HG03521 (cell line): Measurements from ENCODE around the gene C12orf57.

Source experiments
- ATAC-seq: cut with Tn5 transposase; IDR thresholded peaks from one replicate; pipeline ENCODE4 v1.9.1; 2021; ENCODE audit warnings: mild to moderate bottlenecking, moderate library complexity; ENCODE audit not compliant: unreplicated experiment

The C12orf57 gene

GRCh38 chr12:6917491-6918231 lies 26.2 kb upstream of the C12orf57 start:
- no peak for ATAC-seq

- no peak for ATAC-seq
These were observed 24.2 kb upstream of the C12orf57 start for GRCh38 chr12:6919588-6919987.

GRCh38 chr12:6921539-6921938 lies 22.3 kb upstream of the C12orf57 start:
- ATAC-seq = no peak

- ATAC-seq = no peak
These were observed 21.6 kb upstream of the C12orf57 start for GRCh38 chr12:6921996-6922946.

- no peak for ATAC-seq
These were observed 20.7 kb upstream of the C12orf57 start for GRCh38 chr12:6923003-6923732.

GRCh38 chr12:6923851-6924250 lies 20.0 kb upstream of the C12orf57 start:
- no peak for ATAC-seq

- no peak for ATAC-seq
These were observed 18.6 kb upstream of the C12orf57 start for GRCh38 chr12:6925239-6925539.

- ATAC-seq = no peak
These were observed 18.1 kb upstream of the C12orf57 start for GRCh38 chr12:6925540-6926279.

GRCh38 chr12:6927379-6928021 lies 16.3 kb upstream of the C12orf57 start, which contains the start of gene ATN1:
ATN1 (plus strand) TSS chr12:6927959; CDS start chr12:6934002, 6,043 bp downstream.
- ATAC-seq = no peak

- ATAC-seq = no peak
These were observed 15.7 kb upstream of the C12orf57 start for GRCh38 chr12:6928022-6928702.

GRCh38 chr12:6928703-6929407 lies 15.0 kb upstream of the C12orf57 start:
- ATAC-seq = no peak

- ATAC-seq = no peak
These were observed 14.1 kb upstream of the C12orf57 start for GRCh38 chr12:6929466-6930452.

GRCh38 chr12:6932766-6933165 lies 11.1 kb upstream of the C12orf57 start:
- ATAC-seq = no peak

GRCh38 chr12:6934110-6934509 lies 9.7 kb upstream of the C12orf57 start:
- no peak for ATAC-seq

- ATAC-seq = no peak
These were observed 8.2 kb upstream of the C12orf57 start for GRCh38 chr12:6935371-6936193.

GRCh38 chr12:6936194-6936635 lies 7.6 kb upstream of the C12orf57 start:
- ATAC-seq = no peak
